Ureter (tissue), 1 donor: ENCODE measurements around the gene BRD1. TPM values are rescaled to one million over a fixed set of nuclear protein-coding genes. Genes with fewer than 3 reads are reported as not detected.
"Not testable (repeated sequence)": the region's sequence is repeated elsewhere in the genome, so short reads cannot be mapped to it uniquely, and the experiment has no call there.

ENCODE experiments used
- DNase-seq: peaks from one replicate; pipeline ENCODE4 v3.0.0-alpha.2; 2020; ENCODE audit warnings: low spot score
- total RNA-seq: library from RNA; stranded (reverse); gene quantifications from one replicate; pipeline ENCODE4 v1.2.4, GENCODE V29; 2023
- donor health status: DM: yes; HTN: yes; CAD: no.

Gene BRD1
- total RNA-seq, 1 donor from 2014 or later = 41.5 TPM

DNA sequence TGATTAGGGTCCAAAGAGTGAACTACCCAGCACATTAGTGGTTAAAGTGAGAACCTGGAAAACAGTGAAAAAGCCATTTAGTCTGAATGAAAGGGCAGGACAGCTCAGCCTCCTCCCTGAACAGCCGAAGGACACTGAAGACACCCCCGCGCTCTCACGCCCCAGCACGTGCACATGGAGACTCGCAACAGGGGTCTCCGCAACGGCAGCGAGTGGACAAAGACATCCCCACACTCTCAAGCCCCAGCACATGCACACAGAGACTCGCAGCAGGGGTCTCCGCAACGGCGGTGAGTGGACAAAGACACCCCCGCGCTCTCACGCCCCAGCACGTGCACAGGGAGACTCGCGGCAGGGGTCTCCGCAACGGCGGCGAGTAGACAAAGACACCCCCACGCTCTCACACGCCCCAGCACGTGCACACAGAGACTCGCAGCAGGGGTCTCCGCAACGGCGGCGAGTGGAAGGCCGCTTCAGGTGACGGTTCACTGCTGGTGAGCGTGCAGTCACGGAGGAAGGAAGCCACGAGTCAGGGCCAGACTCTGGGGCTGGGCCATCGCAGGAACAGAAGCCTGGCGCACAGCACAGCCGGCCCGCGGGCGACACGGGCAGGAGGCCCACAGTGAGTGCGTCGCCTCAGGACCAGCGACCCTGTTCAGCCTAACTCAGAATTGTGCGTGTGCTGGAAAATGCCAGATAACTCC, 43.6 kb downstream of the BRD1 start:
- no peak for DNase-seq

DNA sequence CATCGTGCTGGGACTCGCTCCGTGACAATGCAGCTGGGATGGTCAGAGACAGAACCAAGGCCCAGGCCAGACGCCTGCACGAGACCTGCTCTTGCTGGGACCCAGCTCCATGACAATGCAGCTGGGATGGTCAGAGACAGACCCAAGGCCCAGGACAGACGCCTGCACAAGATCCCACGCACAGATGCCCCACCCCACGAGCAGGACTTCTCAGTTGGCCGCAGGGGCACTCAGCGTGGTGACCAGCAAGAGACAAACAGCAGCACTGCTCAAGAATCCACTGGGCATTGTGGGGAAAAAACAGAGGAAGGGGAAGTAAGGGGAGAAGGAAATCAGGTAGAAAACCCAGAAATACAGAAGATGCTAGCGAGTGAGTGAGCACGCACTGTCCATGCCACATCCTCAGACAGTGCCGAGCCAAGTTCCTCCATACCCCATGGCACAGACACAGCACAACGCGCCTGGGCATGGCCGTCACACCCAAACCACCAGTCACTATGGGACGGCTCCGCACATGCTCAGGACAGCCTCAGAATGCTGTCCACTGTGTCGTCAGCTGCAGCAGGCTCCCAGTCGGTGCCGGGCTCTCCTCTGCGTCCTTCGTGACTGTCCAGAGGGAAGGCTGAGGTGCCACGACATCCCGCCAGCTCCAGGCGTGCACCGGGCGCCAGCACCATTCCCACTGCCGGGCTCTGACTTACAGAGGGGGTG, 44.5 kb downstream of the BRD1 start:
- no peak for DNase-seq

- DNase-seq = not testable (repeated sequence)
Measured at GRCh38 chr22:49781886-49782285, 45.8 kb downstream of the BRD1 start.

- no peak for DNase-seq
Measured at GRCh38 chr22:49781289-49781782, 46.3 kb downstream of the BRD1 start.

GRCh38 chr22:49780698-49781288, 46.9 kb downstream of the BRD1 start:
- DNase-seq = no peak

GRCh38 chr22:49779853-49780697, 47.6 kb downstream of the BRD1 start:
- no peak for DNase-seq

DNA sequence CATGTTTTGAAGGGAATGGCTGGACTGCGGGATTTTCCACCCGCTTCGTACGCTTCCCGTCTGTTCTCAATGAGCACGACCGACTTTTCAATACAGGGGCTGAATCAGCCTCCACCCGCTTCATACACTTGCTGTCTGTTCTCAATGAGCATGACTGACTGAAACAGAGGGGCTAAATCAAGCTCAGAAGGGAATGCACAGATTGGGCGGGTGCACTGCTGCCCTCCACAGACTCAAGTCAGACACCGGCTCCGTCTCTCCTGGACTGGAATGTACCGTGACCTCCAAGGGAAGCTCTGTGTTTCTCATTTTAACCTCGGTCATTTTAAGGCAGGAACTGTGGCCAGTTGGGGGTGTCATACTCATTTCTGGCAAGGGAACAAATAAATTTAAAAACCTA, 48.5 kb downstream of the BRD1 start:
- no peak for DNase-seq

GRCh38 chr22:49777569-49778249, 50.0 kb downstream of the BRD1 start:
- DNase-seq = no peak

DNA sequence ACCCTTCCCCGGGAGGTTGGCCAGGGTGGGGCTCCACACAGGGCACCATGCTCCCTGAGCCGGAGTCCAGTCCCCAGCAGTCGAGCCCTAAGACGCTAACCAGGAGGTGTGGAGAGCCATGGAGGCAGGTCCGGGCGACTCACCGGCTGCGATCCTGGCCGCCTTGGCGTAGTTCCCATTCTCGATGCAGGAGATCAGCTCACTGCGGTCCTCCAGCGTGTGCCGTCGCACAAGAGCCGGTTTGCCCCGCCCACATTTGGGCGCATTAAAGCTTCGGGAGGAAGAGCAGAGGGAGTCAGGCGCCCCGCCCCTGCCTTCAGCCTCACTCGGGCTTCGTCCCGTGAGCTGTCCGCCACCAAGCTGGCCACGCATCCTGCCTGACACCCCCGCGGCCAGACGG, 50.8 kb downstream of the BRD1 start:
- DNase-seq = no peak

GRCh38 chr22:49775867-49776511, 51.7 kb downstream of the BRD1 start:
- DNase-seq = no peak

DNA sequence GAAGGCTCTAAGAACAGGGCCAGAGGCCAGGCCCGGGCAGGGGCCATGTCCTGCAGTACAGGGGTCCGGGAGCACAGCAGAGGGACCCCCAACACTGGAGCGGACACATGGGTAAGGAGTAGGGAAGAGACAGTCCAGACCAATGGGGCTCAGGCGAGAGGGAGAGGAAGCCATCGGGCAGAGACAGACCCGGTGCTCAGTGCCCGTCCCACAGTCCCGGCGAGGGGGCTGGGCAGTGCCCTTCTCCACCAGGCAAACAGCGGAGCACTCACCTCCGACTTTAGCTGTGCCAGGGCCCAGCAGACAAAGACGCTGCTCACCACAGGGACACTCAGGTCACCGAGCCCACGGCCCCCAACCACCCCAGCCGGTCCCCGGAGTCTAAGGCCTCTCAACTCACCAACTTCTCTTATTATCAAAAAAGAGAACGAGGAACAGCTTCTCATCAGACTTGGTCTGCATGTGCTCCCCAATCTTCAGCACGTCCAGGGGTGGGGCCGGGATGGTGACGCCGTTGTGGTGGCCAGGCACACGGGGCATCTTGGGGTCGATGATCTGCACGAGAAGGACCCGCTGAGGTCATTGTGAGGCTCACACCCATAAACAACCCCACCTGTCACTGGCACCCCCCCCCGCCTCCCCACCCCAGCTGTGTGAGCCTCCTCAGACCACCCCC, 52.3 kb downstream of the BRD1 start:
- DNase-seq = no peak

- DNase-seq = no peak
Measured at GRCh38 chr22:49774499-49775151, 53.0 kb downstream of the BRD1 start.

DNA sequence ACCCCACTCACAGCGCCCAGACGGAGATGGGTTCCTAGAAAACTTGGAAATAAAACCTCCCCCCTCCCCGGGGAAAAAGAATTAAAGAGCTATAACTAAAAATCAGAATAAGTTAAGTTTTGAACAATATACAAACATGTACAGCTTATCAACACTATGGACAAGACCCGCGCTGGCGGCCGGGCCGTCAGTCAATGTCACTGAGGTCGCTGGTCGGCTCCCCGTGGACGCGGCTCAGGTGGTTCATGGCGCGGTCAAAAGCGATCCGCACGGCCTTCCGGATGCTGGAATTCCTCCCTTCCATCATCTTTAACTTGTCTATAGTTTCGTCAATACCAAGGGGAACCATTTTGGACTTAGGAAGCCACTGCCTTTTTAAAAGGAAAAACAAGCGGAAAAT, 53.6 kb downstream of the BRD1 start:
- no peak for DNase-seq

- no peak for DNase-seq
Measured at GRCh38 chr22:49773531-49773930, 54.1 kb downstream of the BRD1 start.

DNA sequence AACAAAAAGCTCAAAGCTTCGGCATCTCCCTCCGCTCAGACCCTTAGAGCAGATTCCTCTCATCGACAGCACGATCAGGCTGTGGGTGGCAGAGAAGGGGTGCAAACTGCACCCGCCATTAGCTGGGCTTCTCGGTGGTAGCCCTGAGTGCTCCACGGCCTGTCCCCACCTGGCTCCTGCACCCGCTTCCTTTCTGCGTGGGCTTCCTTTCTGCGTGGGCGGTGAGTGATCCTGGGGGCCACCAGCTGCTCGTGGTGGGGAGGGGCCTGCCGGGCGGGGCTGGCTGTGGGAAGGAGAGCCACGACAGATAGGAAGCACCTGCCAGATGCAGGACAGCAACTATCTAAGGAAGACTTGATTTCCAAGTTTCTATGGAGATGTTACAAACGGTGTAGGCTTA, 55.0 kb downstream of the BRD1 start:
- no peak for DNase-seq

GRCh38 chr22:49771266-49772065, 56.2 kb downstream of the BRD1 start:
- DNase-seq = no peak

DNA sequence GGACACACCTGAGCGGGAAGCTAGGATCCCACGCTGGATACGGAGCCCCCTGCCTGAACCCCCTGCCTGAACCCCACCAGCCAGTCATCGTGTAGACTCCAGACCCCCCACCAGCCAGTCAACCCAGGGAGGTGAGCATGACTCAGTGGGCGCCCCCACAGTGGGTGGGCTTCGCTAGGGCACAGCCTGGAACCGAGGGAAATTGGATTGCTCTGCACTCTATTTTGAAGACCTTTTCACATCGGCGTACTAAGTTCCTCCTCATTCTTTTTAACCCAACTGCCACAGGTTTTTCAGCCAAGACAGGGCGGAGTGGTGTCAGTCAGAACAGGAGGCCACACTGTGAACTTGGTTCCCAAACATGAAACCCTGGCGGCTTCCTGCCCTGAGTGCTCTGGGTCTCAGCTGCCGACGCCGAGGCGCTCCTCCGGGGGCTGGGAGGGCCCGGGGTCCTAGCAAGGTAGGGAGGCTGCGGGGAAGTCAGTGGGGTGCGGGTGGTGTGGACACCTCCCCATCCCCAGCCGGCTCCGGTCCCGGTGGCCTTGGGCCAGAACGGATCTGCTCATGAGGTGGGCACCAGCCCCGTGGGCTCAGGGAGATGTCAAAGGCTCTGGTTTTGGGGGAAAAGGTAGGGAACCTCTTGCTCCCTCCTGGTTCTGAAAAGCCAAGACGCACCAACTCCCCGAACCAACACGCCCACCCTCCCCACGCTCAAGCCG, 57.0 kb downstream of the BRD1 start:
- DNase-seq = no peak
